HFFc6 (cell line): ENCODE measurements around the gene IL1RAP. TPM values are rescaled to one million over a fixed set of nuclear protein-coding genes. Genes with fewer than 3 reads are reported as not detected.

Experiments
- DNase-seq: peaks from one replicate; pipeline ENCODE4 v3.0.0-alpha.2; 2018
- H3K27ac Mint-ChIP-seq: 2 replicates; pipeline ENCODE4 v1.8.0; 2020; ENCODE audit warnings: mild to moderate bottlenecking, mixed read lengths
- H3K27me3 Mint-ChIP-seq: 2 replicates; pipeline ENCODE4 v1.8.0; 2021; ENCODE audit warnings: mild to moderate bottlenecking, moderate library complexity, mixed read lengths; ENCODE audit not compliant: insufficient read depth
- H3K36me3 Mint-ChIP-seq: 2 replicates; pipeline ENCODE4 v1.8.0; 2021; ENCODE audit warnings: low read depth, mixed read lengths
- H3K4me1 Mint-ChIP-seq: 2 replicates; pipeline ENCODE4 v1.8.0; 2020; ENCODE audit warnings: low read depth, mixed read lengths
- H3K4me3 Mint-ChIP-seq: 2 replicates; pipeline ENCODE4 v1.8.0; 2020; ENCODE audit warnings: mild to moderate bottlenecking, moderate library complexity, mixed read lengths
- H3K9me3 Mint-ChIP-seq: 2 replicates; pipeline ENCODE4 v1.8.0; 2020; ENCODE audit warnings: mild to moderate bottlenecking, mixed read lengths
- CTCF ChIP-seq: fragments of 200-600 bp; sonication (generic); IDR thresholded peaks from 2 replicates; pipeline ENCODE4 v1.5.0; 2021; ENCODE audit warnings: antibody characterized with exemption, mild to moderate bottlenecking
- total RNA-seq, 6 experiments: library from RNA; stranded (reverse); fragmentation: NEBNext Ultra II Directional; extraction: Animal tissue kit (Norgen Biotek cat#: 25700); gene quantifications; 2 replicates in 1 of 6; 3 replicates in 5 of 6; pipeline ENCODE4 v1.2.3, GENCODE V29; 2021

The IL1RAP gene
- total RNA-seq, 6 experiments from 2014 or later, result 3.4 to 6.7 (median 5.3) TPM

- H3K27me3 Mint-ChIP-seq, result no peaks in the 10 kb centered on the region; the same call in 1 of the 2 replicates
- no peaks in the 10 kb centered on the region for H3K36me3 Mint-ChIP-seq
- H3K9me3 Mint-ChIP-seq, result no peaks in the 10 kb centered on the region
- no peak for DNase-seq
- no peaks in the 10 kb centered on the region for H3K4me1 Mint-ChIP-seq
- H3K27ac Mint-ChIP-seq, result no peak overlapping the region
- no peak overlapping the region for H3K4me3 Mint-ChIP-seq
- no peak for TF ChIP-seq CTCF
Observed at GRCh38 chr3:190498293-190498692, 15.6 kb upstream of the IL1RAP start.

GRCh38 chr3:190499122-190499521 is 14.8 kb upstream of the IL1RAP start:
- Mint-ChIP-seq H3K27me3 (no peaks in the 10 kb centered on the region; the same call in 1 of the 2 replicates), H3K27ac (no peak overlapping the region), H3K4me3 (no peak overlapping the region), H3K9me3 (no peaks in the 10 kb centered on the region), H3K36me3 (no peaks in the 10 kb centered on the region), H3K4me1 (no peaks in the 10 kb centered on the region)
- no peak for TF ChIP-seq CTCF
- no peak for DNase-seq

GRCh38 chr3:190502946-190503345 is 10.9 kb upstream of the IL1RAP start:
- no peak for DNase-seq
- H3K36me3 Mint-ChIP-seq, result no peaks in the 10 kb centered on the region
- H3K9me3 Mint-ChIP-seq, result no peaks in the 10 kb centered on the region
- no peaks in the 10 kb centered on the region for H3K4me1 Mint-ChIP-seq
- no peak overlapping the region for H3K27ac Mint-ChIP-seq
- H3K4me3 Mint-ChIP-seq, result no peak overlapping the region
- no peaks in the 10 kb centered on the region; the same call in 1 of the 2 replicates for H3K27me3 Mint-ChIP-seq
- TF ChIP-seq CTCF, result no peak

GRCh38 chr3:190504354-190505125 is 9.3 kb upstream of the IL1RAP start:
- Mint-ChIP-seq H3K27me3 (no peaks in the 10 kb centered on the region; the same call in 1 of the 2 replicates), H3K4me3 (no peak overlapping the region), H3K4me1 (no peaks in the 10 kb centered on the region), H3K27ac (no peak overlapping the region), H3K36me3 (no peaks in the 10 kb centered on the region), H3K9me3 (no peaks in the 10 kb centered on the region)
- TF ChIP-seq CTCF, result no peak
- no peak for DNase-seq

- no peak for TF ChIP-seq CTCF
- no peaks in the 10 kb centered on the region for H3K9me3 Mint-ChIP-seq
- H3K27ac Mint-ChIP-seq, result no peak overlapping the region
- no peaks in the 10 kb centered on the region for H3K4me1 Mint-ChIP-seq
- H3K36me3 Mint-ChIP-seq, result no peaks in the 10 kb centered on the region
- no peak for DNase-seq
- no peak overlapping the region for H3K4me3 Mint-ChIP-seq
- H3K27me3 Mint-ChIP-seq, result no peaks in the 10 kb centered on the region; the same call in 1 of the 2 replicates
Observed at GRCh38 chr3:190505381-190506003, 8.4 kb upstream of the IL1RAP start.
